SK-N-SH treated with all-trans-retinoic acid at 6 μM for 48 hours (cell line): ENCODE results near the gene RNF113B.

Experiments used
- ATAC-seq: fragments of 200-7000 bp; cut with Tn5 transposase; 3 replicates; pipeline ENCODE4 v1.9.1; 2020; ENCODE audit warnings: mild to moderate bottlenecking, moderate library complexity
- ARNTL ChIP-seq: fragments of 450-650 bp; formaldehyde crosslinking; IDR thresholded peaks from 2 replicates; pipeline ENCODE4 v1.5.0; 2020; ENCODE audit warnings: low read depth, mild to moderate bottlenecking, moderate library complexity, borderline replicate concordance
- CSDC2 ChIP-seq: fragments of 250-450 bp; sonication (Bioruptor Pico); IDR thresholded peaks from 2 replicates; pipeline ENCODE4 v1.5.0; 2020; ENCODE audit warnings: mild to moderate bottlenecking, moderate library complexity
- ESRRG ChIP-seq: fragments of 250-450 bp; sonication (Bioruptor Pico); IDR thresholded peaks from 2 replicates; pipeline ENCODE4 v1.6.1; 2021; ENCODE audit warnings: mild to moderate bottlenecking
- GLIS3 ChIP-seq: fragments of 250-450 bp; sonication (Bioruptor Pico); IDR thresholded peaks from 2 replicates; pipeline ENCODE4 v1.5.0; 2020; ENCODE audit warnings: mild to moderate bottlenecking, moderate library complexity
- ISL1 ChIP-seq: fragments of 250-450 bp; sonication (Bioruptor Pico); IDR thresholded peaks from 2 replicates; pipeline ENCODE4 v2.1.2; 2022; ENCODE audit warnings: mild to moderate bottlenecking, moderate library complexity
- OSR1 ChIP-seq: fragments of 250-450 bp; sonication (Bioruptor Pico); IDR thresholded peaks from 2 replicates; pipeline ENCODE4 v1.8.0; 2022; ENCODE audit warnings: moderate library complexity, mild to moderate bottlenecking, inconsistent platforms
- POU6F1 ChIP-seq: fragments of 250-450 bp; sonication (Bioruptor Pico); IDR thresholded peaks from 2 replicates; pipeline ENCODE4 v1.8.0; 2021; ENCODE audit warnings: low read depth, mild to moderate bottlenecking, moderate library complexity, borderline replicate concordance
- PPARA ChIP-seq: fragments of 250-450 bp; sonication (Bioruptor Pico); IDR thresholded peaks from 2 replicates; pipeline ENCODE4 v1.5.0; 2020; ENCODE audit warnings: mild to moderate bottlenecking, borderline replicate concordance
- RARB ChIP-seq: fragments of 250-450 bp; sonication (Bioruptor Pico); IDR thresholded peaks from 2 replicates; pipeline ENCODE4 v1.8.0; 2021; ENCODE audit warnings: mild to moderate bottlenecking, moderate library complexity
- SNAI2 ChIP-seq: fragments of 250-450 bp; sonication (Bioruptor Pico); IDR thresholded peaks from 2 replicates; pipeline ENCODE4 v1.5.0; 2020; ENCODE audit warnings: mild to moderate bottlenecking, moderate library complexity
- TCF4 ChIP-seq: fragments of 250-450 bp; sonication (Bioruptor Pico); IDR thresholded peaks from 2 replicates; pipeline ENCODE4 v1.8.0; 2021; ENCODE audit warnings: mild to moderate bottlenecking, moderate library complexity, borderline replicate concordance
- TOX ChIP-seq: fragments of 250-450 bp; sonication (Bioruptor Pico); IDR thresholded peaks from 2 replicates; pipeline ENCODE4 v1.8.0; 2021; ENCODE audit warnings: mild to moderate bottlenecking, moderate library complexity, borderline replicate concordance
- TSHZ2 ChIP-seq: fragments of 250-450 bp; sonication (Bioruptor Pico); IDR thresholded peaks from 2 replicates; pipeline ENCODE4 v1.5.0; 2020; ENCODE audit warnings: mild to moderate bottlenecking, moderate library complexity
- ZC3H10 ChIP-seq: fragments of 250-450 bp; sonication (Bioruptor Pico); IDR thresholded peaks from 2 replicates; pipeline ENCODE4 v1.5.1; 2021; ENCODE audit warnings: mild to moderate bottlenecking, moderate library complexity
- ZFP3 ChIP-seq: fragments of 250-450 bp; sonication (Bioruptor Pico); IDR thresholded peaks from 2 replicates; pipeline ENCODE4 v1.5.0; 2020; ENCODE audit warnings: mild to moderate bottlenecking, moderate library complexity
- ZFP30 ChIP-seq: fragments of 450-650 bp; formaldehyde crosslinking; IDR thresholded peaks from 2 replicates; pipeline ENCODE4 v1.5.0; 2022; ENCODE audit warnings: mild to moderate bottlenecking, moderate library complexity
- ZNF565 ChIP-seq: fragments of 450-650 bp; formaldehyde crosslinking; conservative IDR thresholded peaks from 2 replicates; pipeline ENCODE4 v1.5.0; 2020; ENCODE audit warnings: low read depth, mild to moderate bottlenecking, moderate library complexity
- ZNF70 ChIP-seq: fragments of 450-650 bp; formaldehyde crosslinking; IDR thresholded peaks from 2 replicates; pipeline ENCODE4 v1.5.0; 2020; ENCODE audit warnings: mild to moderate bottlenecking, moderate library complexity
- ZNF8 ChIP-seq: fragments of 450-650 bp; formaldehyde crosslinking; IDR thresholded peaks from 2 replicates; pipeline ENCODE4 v1.5.0; 2020; ENCODE audit warnings: mild to moderate bottlenecking, moderate library complexity
- TF ChIP-seq, protein P1 (sequence below): fragments of 250-450 bp; sonication (Bioruptor Pico); IDR thresholded peaks from 2 replicates; pipeline ENCODE4 v1.5.1; 2021; ENCODE audit warnings: mild to moderate bottlenecking, moderate library complexity
- TF ChIP-seq, protein P2 (sequence below): fragments of 250-450 bp; sonication (Bioruptor Pico); IDR thresholded peaks from 2 replicates; pipeline ENCODE4 v1.5.1; 2020; ENCODE audit warnings: low read depth, mild to moderate bottlenecking, moderate library complexity
- TF ChIP-seq, protein P3 (sequence below): fragments of 250-450 bp; sonication (Bioruptor Pico); IDR thresholded peaks from 2 replicates; pipeline ENCODE4 v1.8.0; 2020; ENCODE audit warnings: mild to moderate bottlenecking, moderate library complexity, borderline replicate concordance

RNF113B gene

GRCh38 chr13:98133946-98134345, 43.1 kb downstream of the RNF113B start:
- ATAC-seq = no peak
- TF ChIP-seq, protein P1, sequence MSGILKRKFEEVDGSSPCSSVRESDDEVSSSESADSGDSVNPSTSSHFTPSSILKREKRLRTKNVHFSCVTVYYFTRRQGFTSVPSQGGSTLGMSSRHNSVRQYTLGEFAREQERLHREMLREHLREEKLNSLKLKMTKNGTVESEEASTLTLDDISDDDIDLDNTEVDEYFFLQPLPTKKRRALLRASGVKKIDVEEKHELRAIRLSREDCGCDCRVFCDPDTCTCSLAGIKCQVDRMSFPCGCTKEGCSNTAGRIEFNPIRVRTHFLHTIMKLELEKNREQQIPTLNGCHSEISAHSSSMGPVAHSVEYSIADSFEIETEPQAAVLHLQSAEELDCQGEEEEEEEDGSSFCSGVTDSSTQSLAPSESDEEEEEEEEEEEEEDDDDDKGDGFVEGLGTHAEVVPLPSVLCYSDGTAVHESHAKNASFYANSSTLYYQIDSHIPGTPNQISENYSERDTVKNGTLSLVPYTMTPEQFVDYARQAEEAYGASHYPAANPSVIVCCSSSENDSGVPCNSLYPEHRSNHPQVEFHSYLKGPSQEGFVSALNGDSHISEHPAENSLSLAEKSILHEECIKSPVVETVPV (CRISPR knock-in tag) = no peak
- no peak for TF ChIP-seq TSHZ2 (CRISPR knock-in tag)
- TF ChIP-seq, protein P2, sequence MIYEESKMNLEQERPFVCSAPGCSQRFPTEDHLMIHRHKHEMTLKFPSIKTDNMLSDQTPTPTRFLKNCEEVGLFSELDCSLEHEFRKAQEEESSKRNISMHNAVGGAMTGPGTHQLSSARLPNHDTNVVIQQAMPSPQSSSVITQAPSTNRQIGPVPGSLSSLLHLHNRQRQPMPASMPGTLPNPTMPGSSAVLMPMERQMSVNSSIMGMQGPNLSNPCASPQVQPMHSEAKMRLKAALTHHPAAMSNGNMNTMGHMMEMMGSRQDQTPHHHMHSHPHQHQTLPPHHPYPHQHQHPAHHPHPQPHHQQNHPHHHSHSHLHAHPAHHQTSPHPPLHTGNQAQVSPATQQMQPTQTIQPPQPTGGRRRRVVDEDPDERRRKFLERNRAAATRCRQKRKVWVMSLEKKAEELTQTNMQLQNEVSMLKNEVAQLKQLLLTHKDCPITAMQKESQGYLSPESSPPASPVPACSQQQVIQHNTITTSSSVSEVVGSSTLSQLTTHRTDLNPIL (CRISPR knock-in tag) = no peak
- no peak for TF ChIP-seq OSR1 (CRISPR knock-in tag)
- TF ChIP-seq ZNF70 = no peak
- no peak for TF ChIP-seq ZFP30 (CRISPR knock-in tag)
- no peak for TF ChIP-seq ZNF565 (CRISPR knock-in tag)
- TF ChIP-seq ARNTL (CRISPR knock-in tag) = no peak
- TF ChIP-seq SNAI2 (CRISPR knock-in tag) = no peak
- no peak for TF ChIP-seq ESRRG (CRISPR knock-in tag)
- no peak for TF ChIP-seq RARB

DNA sequence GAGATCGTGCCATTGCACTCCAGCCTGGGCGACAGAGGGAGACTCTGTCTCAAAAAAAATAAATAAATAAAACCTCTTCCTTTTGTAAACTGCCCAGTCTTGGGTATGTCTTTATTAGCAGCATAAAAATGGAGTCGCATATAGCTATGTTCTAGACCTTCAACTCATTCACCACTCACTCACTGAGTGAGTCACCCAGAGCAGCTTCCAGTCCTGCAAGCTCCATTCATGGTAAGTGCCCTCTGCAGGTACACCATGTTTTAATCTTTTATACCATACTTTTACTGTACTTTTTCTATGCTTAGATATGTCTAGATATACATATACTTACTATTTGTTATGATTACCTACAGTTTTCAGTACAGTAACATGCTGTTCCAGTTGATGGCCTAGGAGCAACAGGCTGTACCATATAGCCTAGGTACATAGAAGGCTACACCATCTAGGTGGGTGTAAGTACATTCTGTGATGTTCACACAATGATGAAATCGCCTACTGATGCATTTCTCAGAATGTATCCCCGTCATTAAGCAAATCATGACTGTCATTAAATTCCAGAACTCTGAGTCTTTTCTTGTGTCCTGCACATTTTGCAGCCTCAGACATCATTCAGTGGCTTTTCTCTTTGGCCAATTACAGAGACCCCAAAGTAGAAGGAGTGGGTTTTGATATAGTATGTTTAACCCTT, 47.9 kb downstream of the RNF113B start:
- TF ChIP-seq TSHZ2 (CRISPR knock-in tag) (no peak), SNAI2 (CRISPR knock-in tag) (no peak), ZC3H10 (no peak), GLIS3 (CRISPR knock-in tag) (no peak), ZFP3 (no peak), PPARA (CRISPR knock-in tag) (no peak), ZNF565 (CRISPR knock-in tag) (no peak), ISL1 (CRISPR knock-in tag) (no peak), OSR1 (CRISPR knock-in tag) (no peak), ZNF8 (CRISPR knock-in tag) (no peak), RARB (no peak), TCF4 (CRISPR knock-in tag) (no peak), POU6F1 (CRISPR knock-in tag) (no peak), TOX (no peak), CSDC2 (CRISPR knock-in tag) (no peak), ZNF70 (no peak), ARNTL (CRISPR knock-in tag) (no peak), ESRRG (CRISPR knock-in tag) (no peak)
- TF ChIP-seq, protein P3, sequence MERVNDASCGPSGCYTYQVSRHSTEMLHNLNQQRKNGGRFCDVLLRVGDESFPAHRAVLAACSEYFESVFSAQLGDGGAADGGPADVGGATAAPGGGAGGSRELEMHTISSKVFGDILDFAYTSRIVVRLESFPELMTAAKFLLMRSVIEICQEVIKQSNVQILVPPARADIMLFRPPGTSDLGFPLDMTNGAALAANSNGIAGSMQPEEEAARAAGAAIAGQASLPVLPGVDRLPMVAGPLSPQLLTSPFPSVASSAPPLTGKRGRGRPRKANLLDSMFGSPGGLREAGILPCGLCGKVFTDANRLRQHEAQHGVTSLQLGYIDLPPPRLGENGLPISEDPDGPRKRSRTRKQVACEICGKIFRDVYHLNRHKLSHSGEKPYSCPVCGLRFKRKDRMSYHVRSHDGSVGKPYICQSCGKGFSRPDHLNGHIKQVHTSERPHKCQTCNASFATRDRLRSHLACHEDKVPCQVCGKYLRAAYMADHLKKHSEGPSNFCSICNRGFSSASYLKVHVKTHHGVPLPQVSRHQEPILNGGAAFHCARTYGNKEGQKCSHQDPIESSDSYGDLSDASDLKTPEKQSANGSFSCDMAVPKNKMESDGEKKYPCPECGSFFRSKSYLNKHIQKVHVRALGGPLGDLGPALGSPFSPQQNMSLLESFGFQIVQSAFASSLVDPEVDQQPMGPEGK (CRISPR knock-in tag) = no peak
- TF ChIP-seq, protein P1 (CRISPR knock-in tag) = no peak
- ATAC-seq = peak; percentile 47; the same call in 2 of the 3 replicates
